Stimulated activated CD4-positive, alpha-beta T cell treated with anti-CD3 and anti-CD28 coated beads, Interleukin-1b, Interleukin-23, amount 100 ng/mL, for 24 hours (primary cell): ENCODE results near the gene SUCLG1.
"Not testable (repeated sequence)": the region's sequence is repeated elsewhere in the genome, so short reads cannot be mapped to it uniquely, and the experiment has no call there.

Source experiments
- DNase-seq, 4 experiments: peaks; one replicate each; pipeline ENCODE4 v3.0.0-alpha.2; 2020; ENCODE audit warnings: low read depth in 4 of 4, low spot score in 1 of 4

Gene SUCLG1

DNA sequence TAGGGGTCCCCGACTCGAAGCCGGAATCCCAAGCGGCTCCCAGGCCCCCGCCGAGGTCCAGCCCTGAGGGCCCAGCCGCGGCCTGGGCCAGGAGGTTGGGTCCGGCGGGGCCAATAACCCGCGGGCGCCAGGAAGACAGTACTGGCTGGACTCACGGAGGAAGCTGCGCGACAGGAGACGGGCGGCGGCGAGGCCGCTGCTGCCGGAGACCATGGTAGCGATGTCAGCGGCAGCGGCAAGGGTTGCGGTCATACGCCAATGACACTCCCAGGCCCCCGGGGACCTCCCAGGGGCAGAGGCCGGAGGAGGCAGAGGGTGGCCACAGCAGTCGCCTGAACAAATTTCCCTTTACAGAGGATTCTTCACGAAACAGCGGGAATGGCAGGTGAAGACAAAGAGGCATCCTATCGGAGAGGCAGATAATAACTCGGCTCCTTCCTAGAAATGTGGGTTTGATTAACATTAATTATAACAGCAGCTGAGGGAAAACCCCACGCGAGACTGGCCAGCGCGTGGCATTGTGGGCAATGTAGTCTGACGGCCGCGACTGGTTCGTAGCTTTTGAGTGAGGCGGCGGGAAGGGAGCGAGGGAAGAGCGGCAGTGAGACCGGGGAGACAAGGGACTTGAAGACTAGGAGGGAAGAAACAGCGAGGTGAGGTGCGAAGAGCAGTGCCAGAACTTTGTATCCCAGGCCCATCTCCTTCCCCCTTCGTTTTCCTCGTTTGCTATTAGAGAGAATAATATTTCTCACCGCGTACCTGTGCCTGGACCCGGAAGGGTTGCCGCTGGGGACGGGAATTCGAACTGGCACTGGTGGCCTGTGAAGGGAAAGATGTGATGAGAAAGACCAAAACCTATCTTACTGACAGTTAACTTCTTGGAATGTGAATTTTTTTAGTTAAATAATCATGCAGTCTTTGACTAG is at the start of gene SUCLG1:
Gene SUCLG1, minus strand, starts transcription at position 263 of the 926 bp plus-strand sequence. Its CDS starts 11 bp downstream, at position 252.
- peak; percentile 61 to 78 (median 75) for DNase-seq

- DNase-seq: no peak
Measured at GRCh38 chr2:84498150-84498799, 39.2 kb upstream of the SUCLG1 start.

DNA sequence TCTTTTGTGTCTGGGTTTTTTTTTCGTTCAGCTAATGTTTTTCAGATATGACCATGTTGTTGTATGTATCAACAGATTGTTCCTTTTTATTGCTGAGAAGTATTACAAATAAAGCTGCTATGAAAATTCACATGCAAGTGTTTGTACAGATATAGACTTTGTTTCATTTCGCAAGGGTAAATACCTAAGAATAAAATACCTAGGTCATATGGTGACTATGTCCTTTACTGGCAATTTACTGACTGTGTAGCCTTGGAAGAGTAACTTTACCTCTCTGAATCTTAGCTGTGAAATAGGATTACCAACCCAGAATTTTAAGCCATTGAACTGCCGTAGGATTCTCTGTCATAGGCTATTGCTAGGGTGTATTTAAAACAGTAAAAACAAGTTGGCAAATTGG is 38.2 kb upstream of the SUCLG1 start:
- DNase-seq: no peak

GRCh38 chr2:84496386-84496785 is 37.3 kb upstream of the SUCLG1 start:
- no peak for DNase-seq

GRCh38 chr2:84495539-84496146 is 36.6 kb upstream of the SUCLG1 start:
- no peak for DNase-seq

DNA sequence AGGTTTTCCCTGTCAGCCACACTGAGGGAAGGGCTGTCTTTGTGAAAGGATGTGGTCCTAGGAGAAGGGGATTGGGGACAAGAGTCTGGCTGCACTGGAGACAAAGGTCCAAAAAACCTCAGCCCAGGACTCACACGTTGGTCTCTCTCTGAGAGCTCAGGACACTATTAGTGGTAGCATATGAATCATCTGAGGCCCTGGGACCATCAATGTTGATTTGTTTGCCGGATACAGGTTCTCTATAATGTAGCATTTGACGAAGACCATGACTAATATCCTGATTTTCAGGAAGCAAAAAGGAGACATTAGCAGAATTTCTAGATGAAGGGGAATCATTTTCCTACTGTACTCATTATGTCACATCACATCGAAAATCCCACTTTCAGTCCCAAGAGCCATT is 35.0 kb upstream of the SUCLG1 start:
- DNase-seq: no peak

- DNase-seq: no peak
Measured at GRCh38 chr2:84493514-84493913, 34.4 kb upstream of the SUCLG1 start.

GRCh38 chr2:84492571-84492970 is 33.5 kb upstream of the SUCLG1 start:
- no peak for DNase-seq

DNA sequence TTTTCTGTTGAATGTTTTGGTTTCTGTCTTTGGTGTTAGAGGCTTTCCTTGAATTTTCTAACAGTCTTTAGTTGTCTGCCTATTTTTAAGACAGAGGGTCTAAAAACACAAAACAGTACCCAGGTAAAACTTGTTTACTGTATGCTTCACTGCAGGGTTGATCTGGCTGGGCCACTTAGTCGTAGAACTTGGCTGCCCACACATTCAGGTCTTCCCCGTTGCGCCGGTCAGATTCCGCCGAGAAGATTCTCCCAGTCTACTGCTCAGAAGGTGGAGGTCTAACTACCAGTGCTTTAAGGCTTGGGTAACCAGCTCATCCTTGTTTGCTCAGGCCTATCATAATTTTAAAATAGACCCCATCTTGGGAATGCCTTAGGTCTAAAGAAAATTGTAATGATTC is 32.7 kb upstream of the SUCLG1 start:
- no peak for DNase-seq

- DNase-seq: no peak
Measured at GRCh38 chr2:84491256-84491655, 32.2 kb upstream of the SUCLG1 start.

- no peak for DNase-seq
Measured at GRCh38 chr2:84487298-84487996, 28.4 kb upstream of the SUCLG1 start.

DNA sequence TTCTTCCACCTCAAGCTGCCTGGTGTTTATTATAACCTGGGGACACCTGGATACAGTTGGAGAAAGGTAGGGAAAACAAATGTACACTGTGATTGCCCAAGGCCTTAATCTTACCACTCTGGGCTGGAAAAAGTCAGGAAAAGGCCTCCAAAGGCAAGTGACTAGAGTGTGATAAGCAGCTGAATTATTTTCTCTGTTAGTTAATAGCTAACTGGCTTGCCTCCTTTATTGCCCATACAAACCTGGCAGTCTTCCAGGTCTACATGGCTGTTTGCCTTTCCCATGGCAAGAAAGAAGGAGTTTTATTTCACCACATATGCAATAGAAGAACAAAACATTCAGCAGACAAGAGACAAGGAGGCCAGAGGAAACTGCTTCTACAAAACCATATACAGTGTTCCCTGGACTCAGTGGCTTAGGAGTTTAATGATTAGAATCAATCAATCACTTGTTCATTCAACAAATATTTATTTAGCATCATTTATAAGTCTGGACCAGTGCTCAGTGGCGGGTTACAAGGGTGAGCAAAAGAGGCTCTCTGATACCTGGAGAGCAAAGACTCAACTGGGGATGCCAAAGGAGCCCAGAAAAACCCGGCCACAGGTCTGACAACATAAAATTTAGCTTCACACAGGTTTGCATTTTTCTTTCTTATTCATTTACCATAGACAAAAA is 27.5 kb upstream of the SUCLG1 start:
- no peak for DNase-seq

DNA sequence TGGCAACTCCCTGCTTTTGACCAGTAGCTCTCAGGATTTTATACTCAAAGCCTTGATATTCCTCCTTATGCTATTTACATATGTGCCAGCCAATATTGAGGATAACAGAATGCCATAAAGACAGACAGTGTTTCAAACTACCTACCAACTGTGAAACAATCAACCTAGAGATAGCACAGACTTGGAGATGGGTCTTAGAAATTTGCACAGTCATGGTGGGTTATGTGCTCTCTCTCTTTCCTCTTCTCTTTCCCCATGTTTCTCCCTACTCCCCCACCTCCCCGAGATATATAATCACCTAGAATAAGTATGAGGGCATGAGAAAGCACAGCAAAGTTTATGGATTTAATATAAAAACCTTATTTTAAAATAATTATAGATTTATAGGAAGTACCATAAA is 24.2 kb upstream of the SUCLG1 start:
- DNase-seq: no peak

- DNase-seq: no peak
Measured at GRCh38 chr2:84482603-84483002, 23.5 kb upstream of the SUCLG1 start.

GRCh38 chr2:84481702-84482101 is 22.6 kb upstream of the SUCLG1 start:
- DNase-seq: no peak

- DNase-seq: no peak
Measured at GRCh38 chr2:84478867-84479266, 19.8 kb upstream of the SUCLG1 start.

DNA sequence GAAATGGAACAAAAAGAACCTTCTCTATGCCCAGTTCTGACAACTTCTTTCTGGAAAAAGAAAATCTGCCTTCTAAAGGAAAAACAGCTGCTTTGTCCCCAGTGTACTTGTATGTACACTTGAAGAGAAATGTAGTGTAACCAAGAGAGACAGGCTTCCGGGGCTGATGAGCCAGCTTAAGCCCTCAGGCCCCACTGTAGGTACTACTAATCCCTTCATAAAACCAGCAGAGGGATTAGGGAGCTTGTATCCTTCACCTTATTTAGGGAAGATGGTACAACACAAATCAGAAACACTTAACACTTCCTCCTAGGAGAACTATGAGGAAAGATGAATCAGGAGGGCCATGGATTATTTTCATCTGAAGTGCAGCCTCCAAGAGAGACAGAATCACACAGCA is 18.8 kb upstream of the SUCLG1 start:
- no peak for DNase-seq

GRCh38 chr2:84474176-84474575 is 15.1 kb upstream of the SUCLG1 start:
- no peak for DNase-seq

GRCh38 chr2:84472856-84473565 is 13.9 kb upstream of the SUCLG1 start:
- DNase-seq: no peak

DNA sequence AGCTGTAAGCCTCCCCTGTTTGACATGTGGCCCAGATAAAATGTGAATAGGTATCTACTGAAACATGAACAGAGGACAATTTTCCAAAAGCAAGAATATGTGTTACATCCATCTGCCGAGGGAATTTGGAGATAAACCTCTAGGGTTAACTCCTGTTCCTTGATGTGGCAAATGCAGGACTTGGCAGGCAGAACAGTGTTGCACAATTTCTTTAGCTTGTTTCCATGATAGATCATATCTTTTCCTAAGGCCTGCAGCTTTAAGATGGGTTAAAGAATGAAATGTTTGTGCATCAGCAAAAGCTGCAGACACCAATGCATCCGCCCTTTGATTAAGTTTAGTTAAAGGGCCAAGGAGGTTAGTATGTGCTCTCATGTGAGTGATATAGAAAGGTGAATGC is 13.3 kb upstream of the SUCLG1 start:
- not testable (repeated sequence) for DNase-seq
